SK-N-MC (cell line): Measurements from ENCODE around the gene TMCO6.
"Not testable (repeated sequence)": the region's sequence is repeated elsewhere in the genome, so short reads cannot be mapped to it uniquely, and the experiment has no call there.

Source experiments
- DNase-seq: peaks from one replicate; pipeline ENCODE4 v3.0.0-alpha.2; 2011; ENCODE audit warnings: low read depth, low spot score
- H3K27ac ChIP-seq: fragments of 200-600 bp; sonication (generic); 2 replicates; pipeline ENCODE4 v1.5.1; 2016; ENCODE audit warnings: mixed run types
- H3K36me3 ChIP-seq: fragments of 200-600 bp; sonication (generic); 2 replicates; pipeline ENCODE4 v1.6.1; 2017; ENCODE audit warnings: antibody characterized with exemption, low read length, mixed read lengths; ENCODE audit not compliant: insufficient read depth
- H3K4me3 ChIP-seq: fragments of 200-600 bp; sonication (generic); 2 replicates; pipeline ENCODE4 v1.5.1; 2016
- H3K9ac ChIP-seq: fragments of 200-600 bp; sonication (generic); 2 replicates; pipeline ENCODE4 v1.8.0; 2017; ENCODE audit warnings: mixed run types, mixed read lengths; ENCODE audit not compliant: insufficient read length
- H3K9me3 ChIP-seq: fragments of 200-600 bp; sonication (generic); 2 replicates; pipeline ENCODE4 v1.6.1; 2017; ENCODE audit warnings: low read depth, mild to moderate bottlenecking, antibody characterized with exemption, low read length, moderate library complexity, mixed read lengths
- EZH2 ChIP-seq: fragments of 200-600 bp; sonication (generic); IDR thresholded peaks from one replicate; pipeline ENCODE4 v1.6.1; 2017; ENCODE audit warnings: antibody characterized with exemption
- FOXP2 ChIP-seq: optimal IDR thresholded peaks from 2 replicates; pipeline ENCODE3; 2011; ENCODE audit warnings: mild to moderate bottlenecking, moderate library complexity; ENCODE audit not compliant: insufficient read depth; ENCODE audit errors: extremely low read length, control extremely low read depth
- POLR2AphosphoS5 ChIP-seq: IDR thresholded peaks from 2 replicates; pipeline ENCODE4 v1.6.1; 2012; ENCODE audit warnings: mild to moderate bottlenecking, low read depth, low read length, borderline replicate concordance

The TMCO6 gene

DNA sequence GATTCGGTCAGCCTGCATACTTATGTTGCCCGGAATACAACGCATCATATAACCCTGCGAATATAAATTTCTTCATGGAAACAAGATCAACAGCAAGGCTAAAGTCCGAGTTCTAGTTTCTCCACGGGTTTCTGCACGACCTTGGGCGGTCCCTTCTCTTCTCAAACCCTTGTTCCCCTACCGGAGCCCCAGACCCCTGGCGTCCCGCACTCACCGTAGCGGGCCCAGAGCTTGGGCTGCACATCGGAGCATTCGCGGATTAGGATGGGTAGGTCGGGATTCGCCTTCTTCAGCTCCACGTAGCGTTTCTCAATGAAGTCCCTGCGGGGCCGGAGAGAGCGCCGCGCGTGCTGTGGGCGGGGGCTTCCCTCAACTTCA, 7.8 kb downstream of the TMCO6 start:
- Histone ChIP-seq H3K36me3 (peaks cover 57% of the 10 kb centered on the region), H3K27ac (no peak overlapping the region), H3K9me3 (no peaks in the 10 kb centered on the region), H3K4me3 (peak overlapping the region; percentile 85), H3K9ac (peak overlapping the region; percentile 93)
- TF ChIP-seq FOXP2 (no peak), POLR2AphosphoS5 (no peak), EZH2 (no peak)
- no peak for DNase-seq

DNA sequence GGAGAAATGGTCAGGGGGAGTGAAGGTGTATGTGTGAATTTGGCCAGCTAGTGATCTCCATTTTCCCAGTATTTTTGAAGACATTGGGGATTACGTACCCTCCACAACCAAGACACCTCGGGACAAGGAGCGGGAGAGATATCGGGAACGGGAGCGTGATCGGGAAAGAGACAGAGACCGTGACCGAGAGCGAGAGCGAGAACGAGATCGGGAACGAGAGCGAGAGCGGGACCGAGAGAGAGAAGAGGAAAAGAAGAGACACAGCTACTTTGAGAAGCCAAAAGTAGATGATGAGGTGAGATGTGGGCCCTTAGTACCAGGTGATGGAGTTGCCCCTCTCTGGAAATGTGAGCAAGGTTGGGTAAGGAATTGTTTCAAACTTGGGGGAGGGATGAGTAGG, 19.6 kb downstream of the TMCO6 start:
- no peak overlapping the region for H3K9ac ChIP-seq
- TF ChIP-seq POLR2AphosphoS5 (no peak), FOXP2 (no peak), EZH2 (no peak)
- H3K9me3 ChIP-seq: no peaks in the 10 kb centered on the region
- no peak overlapping the region for H3K4me3 ChIP-seq
- no peak overlapping the region for H3K27ac ChIP-seq
- H3K36me3 ChIP-seq: peaks cover 81% of the 10 kb centered on the region
- no peak for DNase-seq

DNA sequence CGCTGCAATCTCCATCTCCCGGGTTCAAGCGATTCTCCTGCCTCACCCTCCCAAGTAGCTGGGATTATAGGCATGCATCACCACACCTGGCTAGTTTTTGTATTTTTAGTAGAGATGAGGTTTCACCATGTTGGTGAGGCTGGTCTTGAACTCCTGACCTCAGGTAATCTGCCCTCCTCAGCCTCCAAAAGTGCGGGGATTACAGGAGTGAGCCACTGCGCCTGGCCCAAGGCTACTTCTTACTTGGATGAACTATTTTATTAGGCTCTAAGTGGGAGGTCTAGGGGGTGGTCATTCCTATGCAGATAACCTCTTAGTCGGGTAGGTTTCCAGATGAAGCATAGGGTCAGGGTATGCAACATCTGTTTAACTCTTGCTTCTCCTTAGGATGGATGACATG, 21.1 kb downstream of the TMCO6 start:
- not testable (repeated sequence) for H3K4me3 ChIP-seq, DNase-seq, H3K9me3 ChIP-seq, H3K27ac ChIP-seq, H3K9ac ChIP-seq
- peaks cover 66% of the 10 kb centered on the region for H3K36me3 ChIP-seq

DNA sequence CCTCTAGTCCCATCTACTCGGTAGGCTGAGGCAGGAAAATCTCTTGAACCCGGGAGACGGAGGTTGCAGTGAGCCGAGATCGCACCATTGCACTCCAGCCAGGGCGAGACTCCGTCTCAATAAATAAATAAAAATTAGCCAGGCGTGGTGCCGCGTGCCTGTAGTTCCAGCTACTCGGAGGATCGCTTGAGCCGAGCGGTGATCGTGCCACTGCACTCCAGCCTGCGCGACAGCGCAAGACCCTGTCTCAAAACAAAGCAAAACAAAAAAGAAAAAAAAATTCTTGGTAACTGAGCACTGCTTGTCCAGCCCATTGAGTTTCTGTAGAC, 24.7 kb downstream of the TMCO6 start:
- H3K27ac ChIP-seq: peak overlapping the region; percentile 85
- H3K36me3 ChIP-seq: peaks cover 51% of the 10 kb centered on the region
- peak overlapping the region; percentile 86 for H3K9ac ChIP-seq
- no peak for DNase-seq
- H3K9me3 ChIP-seq: no peaks in the 10 kb centered on the region
- TF ChIP-seq FOXP2 (no peak), POLR2AphosphoS5 (no peak), EZH2 (no peak)
- peak overlapping the region; percentile 80 for H3K4me3 ChIP-seq

DNA sequence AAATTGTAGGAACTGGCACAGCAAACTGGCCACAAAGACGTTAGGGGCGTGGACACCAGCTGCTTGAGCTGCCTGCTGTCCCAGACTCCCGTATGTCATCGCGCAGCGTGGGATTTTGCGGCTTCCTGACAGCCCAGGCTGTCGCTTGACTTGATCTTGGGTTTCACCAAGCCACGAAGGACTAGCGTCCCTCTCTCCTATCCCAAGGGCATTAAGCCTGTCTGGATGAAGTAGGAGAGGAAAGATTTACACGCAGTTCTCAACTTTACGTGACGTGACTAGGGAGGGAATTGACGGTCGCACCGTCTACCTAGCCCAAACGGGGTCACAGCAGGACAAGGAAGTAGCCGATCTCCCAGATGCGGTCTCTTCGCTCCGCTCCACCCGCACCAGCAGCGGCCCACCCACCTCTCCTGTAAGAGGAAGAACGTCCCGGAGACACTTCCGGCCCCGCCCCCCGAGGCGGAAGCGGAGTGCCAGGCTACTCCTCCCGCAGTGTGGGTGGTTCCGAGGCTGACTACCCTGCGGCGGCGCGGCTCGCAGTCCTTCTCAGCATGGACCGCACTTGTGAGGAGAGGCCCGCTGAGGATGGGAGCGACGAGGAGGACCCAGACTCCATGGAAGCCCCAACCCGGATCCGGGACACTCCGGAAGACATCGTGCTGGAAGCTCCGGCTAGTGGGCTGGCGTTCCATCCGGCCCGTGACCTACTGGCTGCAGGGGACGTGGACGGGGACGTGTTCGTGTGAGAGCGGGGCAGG, 25.3 kb downstream of the TMCO6 start, which contains the start of gene WDR55:
Gene WDR55, plus strand, starts transcription at position 546 of the 761 bp plus-strand sequence. Its CDS starts 9 bp downstream, at position 555.
- H3K9me3 ChIP-seq: no peaks in the 10 kb centered on the region
- H3K27ac ChIP-seq: peak within 1 kb of the TSS; percentile 85
- TF ChIP-seq FOXP2 (peak; percentile 68), POLR2AphosphoS5 (peak; percentile 95), EZH2 (no peak)
- DNase-seq: peak; percentile 57
- peaks cover 51% of the 10 kb centered on the region for H3K36me3 ChIP-seq
- H3K4me3 ChIP-seq: peak within 1 kb of the TSS; percentile 80
- peak within 1 kb of the TSS; percentile 86 for H3K9ac ChIP-seq

DNA sequence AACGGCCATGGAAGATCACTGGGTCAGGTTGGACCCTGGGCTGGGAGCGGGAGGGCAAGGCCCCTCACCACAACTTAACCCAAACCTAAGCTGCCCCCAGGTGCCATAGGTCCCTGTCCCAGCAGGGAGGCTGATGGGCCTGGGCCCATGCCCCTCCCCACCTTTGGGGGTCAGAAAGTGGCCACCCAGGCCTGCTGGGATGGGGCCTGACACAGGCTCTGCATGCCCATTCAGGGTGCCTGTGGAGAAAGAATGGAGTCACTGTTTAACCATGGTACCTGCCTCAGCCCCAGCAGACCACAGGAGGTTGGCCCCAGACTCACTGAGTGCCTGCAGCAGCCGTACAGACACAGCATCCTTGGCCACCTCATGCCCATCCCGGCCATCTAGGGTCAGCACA, 31.8 kb downstream of the TMCO6 start:
- H3K9ac ChIP-seq, H3K9me3 ChIP-seq, DNase-seq, H3K27ac ChIP-seq, H3K4me3 ChIP-seq: not testable (repeated sequence)
- peaks cover 50% of the 10 kb centered on the region; the same call in 1 of the 2 replicates for H3K36me3 ChIP-seq

DNA sequence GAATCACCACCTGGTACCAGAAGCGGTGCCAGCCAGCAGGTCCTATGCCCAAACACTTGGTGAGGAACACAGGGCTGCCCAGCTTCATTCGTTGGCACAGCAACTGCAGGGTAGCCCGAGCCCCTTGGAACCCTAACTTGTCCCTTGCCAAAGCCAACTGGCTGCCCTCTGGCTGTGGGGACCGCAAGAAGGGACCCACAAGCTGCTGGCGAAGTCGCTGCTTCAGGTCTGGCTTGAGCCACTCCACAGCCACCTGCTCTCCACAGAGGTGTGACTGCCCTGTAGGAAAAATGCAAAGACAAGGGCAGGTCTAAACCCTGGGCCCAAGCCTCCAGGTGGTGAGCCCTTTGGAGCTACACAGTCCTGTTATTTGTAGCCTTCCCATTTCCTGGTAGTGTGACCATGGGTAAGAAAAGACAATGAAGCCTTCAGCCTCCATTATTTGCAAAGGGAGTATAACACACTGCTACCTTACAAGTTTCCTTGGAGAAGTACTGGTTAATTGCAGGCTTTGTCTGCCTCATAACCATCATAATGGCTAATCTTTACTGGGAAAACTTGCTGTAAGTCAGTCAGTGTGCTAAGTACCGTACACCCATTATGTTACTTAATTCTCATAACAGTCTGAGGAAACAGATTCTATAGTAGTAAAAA, 32.3 kb downstream of the TMCO6 start:
- no peak overlapping the region for H3K4me3 ChIP-seq
- peak overlapping the region; percentile 46; the same call in 1 of the 2 replicates for H3K27ac ChIP-seq
- TF ChIP-seq EZH2 (no peak), FOXP2 (no peak), POLR2AphosphoS5 (no peak)
- no peak for DNase-seq
- H3K9me3 ChIP-seq: no peaks in the 10 kb centered on the region
- peaks cover 55% of the 10 kb centered on the region; the same call in 1 of the 2 replicates for H3K36me3 ChIP-seq
- no peak overlapping the region for H3K9ac ChIP-seq

DNA sequence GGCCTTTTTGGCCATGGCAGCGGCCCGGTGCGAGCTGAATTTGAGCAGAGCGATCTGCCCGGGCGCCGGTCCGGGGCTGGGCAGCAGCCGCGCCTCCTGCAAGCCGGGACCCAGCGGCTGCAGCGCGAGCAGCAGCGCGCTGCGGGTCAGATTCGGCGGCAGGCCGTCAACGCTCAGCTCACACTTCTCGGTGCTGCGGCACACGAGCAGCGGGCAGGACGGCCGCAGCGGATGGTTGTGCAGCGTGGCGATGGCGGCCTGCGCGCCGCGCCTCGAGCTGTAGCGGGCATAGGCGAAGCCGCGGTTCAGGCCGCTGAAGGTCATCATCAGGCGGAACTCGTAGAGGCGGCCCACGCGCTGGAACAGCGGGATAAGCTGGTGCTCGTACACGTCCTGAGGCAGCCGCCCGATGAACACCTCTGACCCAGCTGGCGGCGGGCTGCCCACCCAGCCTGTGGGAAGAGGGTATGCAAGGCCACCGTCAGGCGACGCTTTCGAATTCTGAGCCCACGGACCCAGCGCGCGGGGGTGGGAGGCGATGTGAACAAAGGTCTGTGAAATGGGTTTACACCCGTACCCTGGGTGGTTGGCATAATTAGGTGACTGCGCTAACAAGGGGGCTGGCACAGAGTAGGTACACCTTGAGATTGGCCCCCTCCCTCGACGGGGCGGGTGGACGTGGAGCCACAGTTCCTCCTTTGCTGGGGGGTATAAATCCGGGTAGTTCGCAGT, 33.4 kb downstream of the TMCO6 start:
- H3K27ac ChIP-seq: no peak overlapping the region
- H3K9ac ChIP-seq: no peak overlapping the region
- no peak for DNase-seq
- peaks cover 65% of the 10 kb centered on the region; the same call in 1 of the 2 replicates for H3K36me3 ChIP-seq
- TF ChIP-seq EZH2: no peak
- no peak for TF ChIP-seq POLR2AphosphoS5
- TF ChIP-seq FOXP2: no peak
- no peaks in the 10 kb centered on the region for H3K9me3 ChIP-seq
- H3K4me3 ChIP-seq: no peak overlapping the region
